HEK293 (cell line): ENCODE data around the gene AXIN1.
A peak's percentile ranks its signal among the peaks of the same experiment; 100 is the strongest.

Source experiments
- KLF17 ChIP-seq: fragments of 450-650 bp; formaldehyde crosslinking; IDR thresholded peaks from 2 replicates; pipeline ENCODE4 v1.5.1; 2016; ENCODE audit warnings: missing biosample characterization, missing genetic modification characterization
- KLF8 ChIP-seq: fragments of 450-650 bp; formaldehyde crosslinking; IDR thresholded peaks from 2 replicates; pipeline ENCODE4 v1.5.1; 2016; ENCODE audit warnings: missing biosample characterization, missing genetic modification characterization
- PATZ1 ChIP-seq: fragments of 450-650 bp; formaldehyde crosslinking; IDR thresholded peaks from 2 replicates; pipeline ENCODE4 v1.5.1; 2016; ENCODE audit warnings: missing biosample characterization, missing genetic modification characterization
- REPIN1 ChIP-seq: fragments of 450-650 bp; formaldehyde crosslinking; IDR thresholded peaks from 2 replicates; pipeline ENCODE4 v1.5.1; 2017; ENCODE audit warnings: missing biosample characterization, missing genetic modification characterization, low read depth
- SP2 ChIP-seq: fragments of 450-650 bp; formaldehyde crosslinking; IDR thresholded peaks from 2 replicates; pipeline ENCODE4 v1.5.1; 2016; ENCODE audit warnings: missing biosample characterization, missing genetic modification characterization
- SP7 ChIP-seq: fragments of 450-650 bp; formaldehyde crosslinking; IDR thresholded peaks from 2 replicates; pipeline ENCODE4 v1.5.1; 2016; ENCODE audit warnings: missing biosample characterization, missing genetic modification characterization
- ZBTB21 ChIP-seq: fragments of 450-650 bp; formaldehyde crosslinking; IDR thresholded peaks from 2 replicates; pipeline ENCODE4 v1.5.1; 2017; ENCODE audit warnings: missing biosample characterization, missing genetic modification characterization
- ZBTB6 ChIP-seq: fragments of 450-650 bp; formaldehyde crosslinking; IDR thresholded peaks from 2 replicates; pipeline ENCODE4 v1.5.1; 2017; ENCODE audit warnings: missing biosample characterization, missing genetic modification characterization
- ZNF132 ChIP-seq: fragments of 450-650 bp; formaldehyde crosslinking; IDR thresholded peaks from 2 replicates; pipeline ENCODE4 v1.5.1; 2017; ENCODE audit warnings: missing biosample characterization, missing genetic modification characterization, borderline replicate concordance
- ZNF169 ChIP-seq: fragments of 450-650 bp; formaldehyde crosslinking; IDR thresholded peaks from 2 replicates; pipeline ENCODE4 v1.5.1; 2016; ENCODE audit warnings: missing biosample characterization, missing genetic modification characterization
- ZNF18 ChIP-seq: fragments of 450-650 bp; formaldehyde crosslinking; IDR thresholded peaks from 2 replicates; pipeline ENCODE4 v1.5.1; 2016; ENCODE audit warnings: missing biosample characterization, missing genetic modification characterization
- ZNF221 ChIP-seq: fragments of 450-650 bp; formaldehyde crosslinking; IDR thresholded peaks from 2 replicates; pipeline ENCODE4 v1.5.1; 2017; ENCODE audit warnings: missing biosample characterization, missing genetic modification characterization, borderline replicate concordance
- ZNF223 ChIP-seq: fragments of 450-650 bp; formaldehyde crosslinking; IDR thresholded peaks from 2 replicates; pipeline ENCODE4 v1.5.1; 2016; ENCODE audit warnings: missing biosample characterization, missing genetic modification characterization
- ZNF239 ChIP-seq: fragments of 450-650 bp; formaldehyde crosslinking; IDR thresholded peaks from 2 replicates; pipeline ENCODE4 v1.5.1; 2016; ENCODE audit warnings: missing biosample characterization, missing genetic modification characterization
- ZNF394 ChIP-seq: fragments of 450-650 bp; formaldehyde crosslinking; IDR thresholded peaks from 2 replicates; pipeline ENCODE4 v1.5.1; 2016; ENCODE audit warnings: missing biosample characterization, missing genetic modification characterization, mild to moderate bottlenecking, moderate library complexity, borderline replicate concordance
- ZNF449 ChIP-seq: fragments of 450-650 bp; formaldehyde crosslinking; IDR thresholded peaks from 2 replicates; pipeline ENCODE4 v1.5.1; 2017; ENCODE audit warnings: missing biosample characterization, mild to moderate bottlenecking, missing genetic modification characterization, moderate library complexity
- ZNF473 ChIP-seq: fragments of 450-650 bp; formaldehyde crosslinking; IDR thresholded peaks from 2 replicates; pipeline ENCODE4 v1.5.1; 2017; ENCODE audit warnings: missing biosample characterization, missing genetic modification characterization
- ZNF513 ChIP-seq: fragments of 450-650 bp; IDR thresholded peaks from 2 replicates; pipeline ENCODE4 v1.5.1; 2018; ENCODE audit warnings: missing biosample characterization, missing genetic modification characterization
- ZNF518A ChIP-seq: fragments of 450-650 bp; formaldehyde crosslinking; conservative IDR thresholded peaks from 2 replicates; pipeline ENCODE4 v1.5.1; 2016; ENCODE audit warnings: low read depth, missing biosample characterization, missing genetic modification characterization
- ZNF560 ChIP-seq: fragments of 450-650 bp; formaldehyde crosslinking; IDR thresholded peaks from 2 replicates; pipeline ENCODE4 v1.5.1; 2017; ENCODE audit warnings: missing biosample characterization, missing genetic modification characterization, borderline replicate concordance
- ZNF580 ChIP-seq: fragments of 450-650 bp; formaldehyde crosslinking; IDR thresholded peaks from 2 replicates; pipeline ENCODE4 v1.5.1; 2016; ENCODE audit warnings: missing biosample characterization, missing genetic modification characterization
- ZNF660 ChIP-seq: fragments of 450-650 bp; IDR thresholded peaks from 2 replicates; pipeline ENCODE4 v1.5.1; 2018; ENCODE audit warnings: missing biosample characterization, mild to moderate bottlenecking, missing genetic modification characterization
- ZNF768 ChIP-seq: fragments of 450-650 bp; formaldehyde crosslinking; IDR thresholded peaks from 2 replicates; pipeline ENCODE4 v1.5.1; 2018; ENCODE audit warnings: missing biosample characterization, mild to moderate bottlenecking, missing genetic modification characterization
- ZNF791 ChIP-seq: fragments of 450-650 bp; formaldehyde crosslinking; IDR thresholded peaks from 2 replicates; pipeline ENCODE4 v1.5.1; 2016; ENCODE audit warnings: missing biosample characterization, missing genetic modification characterization
- ZNF837 ChIP-seq: fragments of 450-650 bp; formaldehyde crosslinking; IDR thresholded peaks from 2 replicates; pipeline ENCODE4 v1.5.1; 2016; ENCODE audit warnings: missing biosample characterization, missing genetic modification characterization
- ZSCAN23 ChIP-seq: fragments of 450-650 bp; formaldehyde crosslinking; IDR thresholded peaks from 2 replicates; pipeline ENCODE4 v1.5.1; 2016; ENCODE audit warnings: missing biosample characterization, missing genetic modification characterization
- ZXDB ChIP-seq: fragments of 450-650 bp; formaldehyde crosslinking; IDR thresholded peaks from 2 replicates; pipeline ENCODE4 v1.5.1; 2016; ENCODE audit warnings: missing biosample characterization, missing genetic modification characterization

Gene AXIN1

GRCh38 chr16:370443-370842 is 17.9 kb upstream of the AXIN1 start, which contains the start of gene MRPL28 (continued):
- TF ChIP-seq ZNF513 (no peak), ZNF394 (tag by site-specific recombination) (no peak), REPIN1 (tag by site-specific recombination) (no peak), ZBTB21 (no peak), ZNF169 (tag by site-specific recombination) (no peak), ZNF223 (no peak), ZNF18 (tag by site-specific recombination) (0 out of 2 replicates have a peak, but pooled peaks have one; percentile 16), ZBTB6 (tag by site-specific recombination) (no peak), ZNF221 (tag by site-specific recombination) (no peak), ZNF768 (tag by site-specific recombination) (no peak), KLF17 (tag by site-specific recombination) (peak; percentile 74), ZNF580 (peak; percentile 82), ZNF449 (tag by site-specific recombination) (no peak), ZNF560 (tag by site-specific recombination) (no peak), ZNF239 (no peak), SP7 (tag by site-specific recombination) (peak; percentile 55), KLF8 (tag by site-specific recombination) (peak; percentile 88), ZSCAN23 (tag by site-specific recombination) (no peak), ZNF132 (no peak), SP2 (tag by site-specific recombination) (peak; percentile 96), PATZ1 (tag by site-specific recombination) (peak; percentile 61), ZNF518A (tag by site-specific recombination) (no peak), ZNF791 (tag by site-specific recombination) (no peak), ZXDB (tag by site-specific recombination) (peak; percentile 60; the same call in 1 of the 2 replicates), ZNF473 (no peak), ZNF660 (tag by site-specific recombination) (peak; percentile 86), ZNF837 (tag by site-specific recombination) (no peak)
